HAP-1 (cell line): ENCODE data around the gene PRRT1.
"Not testable (repeated sequence)": the region's sequence is repeated elsewhere in the genome, so short reads cannot be mapped to it uniquely, and the experiment has no call there.

Experiments
- DNase-seq, 2 experiments: peaks; one replicate each; pipeline ENCODE4 v3.0.0-alpha.2; 2016 to 2020; ENCODE audit warnings: low spot score in 2 of 2
- H3K27me3 ChIP-seq: fragments of 250-450 bp; sonication (Bioruptor Pico); 2 replicates; pipeline ENCODE4 v1.5.1; 2020; ENCODE audit warnings: low read depth, mild to moderate bottlenecking, moderate library complexity
- H3K36me3 ChIP-seq: fragments of 250-450 bp; sonication (Bioruptor Pico); replicated peaks from 2 replicates; pipeline ENCODE4 v1.5.1; 2020; ENCODE audit warnings: mild to moderate bottlenecking
- H3K4me1 ChIP-seq: fragments of 250-450 bp; sonication (Bioruptor Pico); 2 replicates; pipeline ENCODE4 v1.5.1; 2020; ENCODE audit warnings: mild to moderate bottlenecking
- H3K4me3 ChIP-seq: fragments of 250-450 bp; sonication (Bioruptor Pico); 2 replicates; pipeline ENCODE4 v1.5.1; 2020; ENCODE audit warnings: mild to moderate bottlenecking, moderate library complexity
- H3K9me3 ChIP-seq: fragments of 250-450 bp; sonication (Bioruptor Pico); 2 replicates; pipeline ENCODE4 v1.5.1; 2020; ENCODE audit warnings: mild to moderate bottlenecking, moderate library complexity
- in situ Hi-C: fragments of 300-500 bp; cut with MboI; formaldehyde crosslinking; loops from 3 replicates; pipeline ENCODE4 v1.14.3; 2020; ENCODE audit warnings: low sequenced_read_pairs, inconsistent platforms, mixed read lengths

Gene PRRT1

DNA sequence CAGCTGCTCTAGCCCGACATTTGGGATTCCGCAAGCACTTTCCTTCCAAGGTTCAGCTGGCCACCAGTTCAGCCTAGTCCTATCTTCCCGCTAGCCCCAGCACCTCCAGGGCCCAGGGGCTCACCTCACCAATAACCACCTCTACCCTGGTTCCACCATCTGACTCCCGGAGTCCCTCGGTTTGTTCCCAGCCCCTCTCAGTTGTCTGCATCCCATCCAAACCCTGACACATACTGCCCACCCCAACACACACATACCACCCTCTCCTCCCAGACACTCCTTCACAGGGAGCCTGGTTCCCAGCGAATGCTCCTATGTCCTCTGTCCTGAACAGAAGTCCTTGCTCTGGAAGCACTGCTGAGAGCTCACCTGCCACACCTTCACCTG, 43.0 kb downstream of the PRRT1 start:
- Histone ChIP-seq H3K4me3 (no peak overlapping the region), H3K9me3 (no peaks in the 10 kb centered on the region), H3K4me1 (no peaks in the 10 kb centered on the region), H3K36me3 (no peaks in the 10 kb centered on the region), H3K27me3 (peaks cover 45% of the 10 kb centered on the region)
- in situ Hi-C loops: no loop called here
- no peak for DNase-seq

DNA sequence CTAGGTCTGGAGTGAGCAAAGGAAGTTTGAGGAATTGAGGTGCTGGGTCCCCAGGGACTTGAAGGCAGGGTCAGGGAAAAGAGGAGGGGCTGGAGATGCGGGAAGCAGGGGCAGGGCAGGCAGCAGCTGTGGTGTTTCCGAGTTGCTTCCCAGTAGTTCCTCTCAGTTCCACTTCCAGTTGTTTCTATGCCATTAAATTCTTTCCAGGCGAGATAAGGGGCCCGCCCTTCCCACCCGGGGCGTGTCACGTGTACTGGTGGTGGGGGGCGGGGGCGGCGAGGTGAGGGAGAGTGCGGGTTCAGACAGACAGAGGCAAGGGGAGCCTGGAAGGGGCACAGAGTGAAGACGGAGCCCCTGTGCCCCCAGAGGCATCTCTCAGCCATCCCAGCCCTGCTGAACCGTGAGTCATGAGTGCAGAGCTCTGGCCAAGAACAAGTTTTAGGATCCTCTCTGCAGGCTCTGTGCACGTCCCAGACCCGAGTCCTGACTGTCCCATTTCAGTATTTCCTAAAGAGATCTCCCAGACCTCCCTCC, 43.6 kb downstream of the PRRT1 start:
- in situ Hi-C loops: no loop called here
- no peaks in the 10 kb centered on the region for H3K36me3 ChIP-seq
- DNase-seq: no peak
- H3K9me3 ChIP-seq: no peaks in the 10 kb centered on the region
- H3K4me1 ChIP-seq: no peaks in the 10 kb centered on the region
- no peak overlapping the region for H3K4me3 ChIP-seq
- peaks cover 45% of the 10 kb centered on the region for H3K27me3 ChIP-seq

DNA sequence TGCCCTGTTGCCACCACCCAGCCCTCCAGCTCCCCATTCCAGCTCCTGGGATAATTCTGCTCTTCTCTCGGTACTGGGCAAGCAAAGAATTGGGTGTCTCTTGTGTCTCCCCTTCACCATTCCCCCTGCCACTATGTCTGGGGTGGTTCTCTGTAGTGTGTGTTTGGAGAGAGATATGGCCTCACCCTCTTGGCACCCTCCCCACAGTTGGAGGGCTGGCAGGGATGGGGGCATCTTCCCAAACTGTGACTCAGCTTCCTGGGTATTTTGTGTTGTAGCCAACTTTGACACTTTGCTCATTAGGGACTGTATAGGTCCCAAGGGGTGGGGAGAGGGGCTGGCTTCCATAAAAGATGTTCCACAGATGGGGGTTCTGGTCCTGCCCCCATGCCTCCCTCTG, 44.3 kb downstream of the PRRT1 start:
- in situ Hi-C loops: no loop called here
- Histone ChIP-seq H3K27me3 (peaks cover 45% of the 10 kb centered on the region), H3K36me3 (no peaks in the 10 kb centered on the region), H3K4me3 (no peak overlapping the region), H3K4me1 (no peaks in the 10 kb centered on the region), H3K9me3 (no peaks in the 10 kb centered on the region)
- DNase-seq: no peak

DNA sequence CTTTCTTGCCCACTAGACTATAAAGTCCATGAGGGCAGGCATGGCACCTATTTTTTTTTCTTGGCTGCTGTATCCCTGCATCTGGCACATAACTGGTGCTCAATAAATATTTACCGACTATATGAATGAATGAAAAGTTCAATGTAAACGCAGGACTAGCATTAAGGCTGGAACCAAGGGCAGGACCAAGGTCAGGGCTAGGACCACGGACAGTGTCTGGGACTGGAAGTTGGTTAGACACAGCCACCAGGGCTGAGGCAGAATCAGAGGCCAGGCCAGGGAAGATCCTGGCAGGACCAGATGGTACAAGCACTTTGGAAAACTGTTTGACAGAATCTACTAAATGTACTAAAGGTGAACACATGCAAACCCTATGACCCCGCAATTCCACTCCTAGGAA, 46.3 kb downstream of the PRRT1 start:
- DNase-seq: no peak
- Histone ChIP-seq H3K9me3 (no peaks in the 10 kb centered on the region), H3K27me3 (peaks cover 45% of the 10 kb centered on the region), H3K4me3 (no peak overlapping the region), H3K4me1 (no peaks in the 10 kb centered on the region), H3K36me3 (no peaks in the 10 kb centered on the region)
- in situ Hi-C loops: no loop called here

DNA sequence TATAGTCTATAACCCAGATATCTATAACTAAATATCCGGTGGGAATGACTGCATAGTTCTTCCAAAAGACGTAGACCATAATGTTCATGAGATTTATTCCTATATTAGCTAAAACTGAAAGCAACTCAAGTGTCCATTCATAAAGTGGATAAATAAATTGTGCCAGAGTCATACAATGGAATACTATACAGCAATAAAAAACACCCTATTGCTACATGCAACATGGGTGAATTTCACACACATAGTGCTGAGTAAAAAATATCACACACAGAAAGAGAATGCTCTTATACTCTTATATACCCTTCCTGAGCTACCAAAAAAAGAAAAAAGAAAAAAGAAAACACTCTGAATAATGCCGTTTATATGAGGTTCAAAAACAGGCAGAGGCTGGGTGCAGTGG, 49.5 kb downstream of the PRRT1 start:
- no peak for DNase-seq
- H3K36me3 ChIP-seq: no peaks in the 10 kb centered on the region
- H3K4me3 ChIP-seq: no peak overlapping the region
- no peaks in the 10 kb centered on the region for H3K9me3 ChIP-seq
- no peaks in the 10 kb centered on the region for H3K4me1 ChIP-seq
- in situ Hi-C loops: no loop called here
- H3K27me3 ChIP-seq: peaks cover 26% of the 10 kb centered on the region

DNA sequence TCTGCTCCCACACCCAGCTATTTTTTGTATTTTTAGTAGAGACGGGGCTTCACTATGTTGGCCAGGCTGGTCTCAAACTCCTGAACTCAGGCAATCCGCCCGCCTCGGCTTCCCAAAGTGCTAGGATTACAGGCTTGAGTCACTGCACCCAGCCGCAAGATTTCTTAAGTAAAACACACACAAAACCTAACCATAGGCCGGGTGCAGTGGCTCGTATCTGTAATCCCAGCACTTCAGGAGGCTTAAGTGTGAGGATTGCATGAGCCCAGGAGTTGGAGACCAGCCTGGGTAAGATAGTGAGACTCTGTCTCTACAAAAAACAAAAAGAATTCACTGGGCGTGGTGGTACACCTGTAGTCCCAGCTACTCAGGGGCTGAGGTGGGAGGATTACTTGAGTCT, 51.5 kb downstream of the PRRT1 start:
- H3K4me1 ChIP-seq, in situ Hi-C loops, H3K36me3 ChIP-seq, DNase-seq, H3K27me3 ChIP-seq, H3K9me3 ChIP-seq, H3K4me3 ChIP-seq: not testable (repeated sequence)
